ENCODE results near the gene STX18. TPM values are rescaled to one million over a fixed set of nuclear protein-coding genes. Genes with fewer than 3 reads are reported as not detected.

The STX18 gene
- total RNA-seq, 4 donors from 2014 or later: 19.2 to 27.4 (median 20.7) TPM

GRCh38 chr4:4419896-4420295, 122.0 kb downstream of the STX18 start:
- Histone ChIP-seq H3K4me3 (no peak overlapping the region), H3K27ac (no peak overlapping the region), H3K4me1 (no peaks in the 10 kb centered on the region), H3K9me3 (no peaks in the 10 kb centered on the region), H3K27me3 (no peaks in the 10 kb centered on the region), H3K36me3 (peaks cover 0 to 67% of the 10 kb centered on the region in 2 donors)
- DNase-seq (no peak), ATAC-seq (no peak)
- in situ Hi-C loops (cut with MboI; ENCODE audit: low sequenced_read_pairs in 4 of 4): no loop called here
- intact Hi-C loops (cut with DNase I; ENCODE audit: low total_unique reads): no loop called here
- TF ChIP-seq POLR2A (IDR thresholded peaks at IDR 0.05): no peak
- TF ChIP-seq CTCF (IDR thresholded peaks at IDR 0.05 in 4 of 5, conservative IDR thresholded peaks at IDR 0.05 in 1 of 5): no peak

- ATAC-seq (no peak), DNase-seq (no peak)
- no peak overlapping the region for H3K27ac ChIP-seq
- no peaks in the 10 kb centered on the region for H3K4me1 ChIP-seq
- in situ Hi-C loops (cut with MboI; ENCODE audit: low sequenced_read_pairs in 4 of 4): no loop called here
- no peak for TF ChIP-seq POLR2A (IDR thresholded peaks at IDR 0.05)
- TF ChIP-seq CTCF (IDR thresholded peaks at IDR 0.05 in 4 of 5, conservative IDR thresholded peaks at IDR 0.05 in 1 of 5): no peak
- H3K9me3 ChIP-seq: no peaks in the 10 kb centered on the region
- H3K36me3 ChIP-seq: peaks cover 0 to 56% of the 10 kb centered on the region in 2 donors
- intact Hi-C loops (cut with DNase I; ENCODE audit: low total_unique reads): no loop called here
- no peak overlapping the region for H3K4me3 ChIP-seq
- no peaks in the 10 kb centered on the region for H3K27me3 ChIP-seq
Observed at GRCh38 chr4:4418676-4419390, 123.0 kb downstream of the STX18 start.

GRCh38 chr4:4417886-4418285, 124.0 kb downstream of the STX18 start:
- Histone ChIP-seq H3K27me3 (no peaks in the 10 kb centered on the region), H3K36me3 (peaks cover 0 to 48% of the 10 kb centered on the region in 2 donors), H3K4me3 (no peak overlapping the region), H3K27ac (no peak overlapping the region), H3K9me3 (no peaks in the 10 kb centered on the region), H3K4me1 (no peaks in the 10 kb centered on the region)
- intact Hi-C loops (cut with DNase I; ENCODE audit: low total_unique reads): no loop called here
- in situ Hi-C loops (cut with MboI; ENCODE audit: low sequenced_read_pairs in 4 of 4): no loop called here
- TF ChIP-seq CTCF (IDR thresholded peaks at IDR 0.05 in 4 of 5, conservative IDR thresholded peaks at IDR 0.05 in 1 of 5) (no peak), POLR2A (IDR thresholded peaks at IDR 0.05) (no peak)
- DNase-seq (no peak), ATAC-seq (no peak)

GRCh38 chr4:4416981-4417380, 124.9 kb downstream of the STX18 start:
- peaks cover 0 to 42% of the 10 kb centered on the region in 2 donors for H3K36me3 ChIP-seq
- intact Hi-C loops (cut with DNase I; ENCODE audit: low total_unique reads): no loop called here
- no peaks in the 10 kb centered on the region for H3K4me1 ChIP-seq
- no peak overlapping the region for H3K27ac ChIP-seq
- no peaks in the 10 kb centered on the region for H3K9me3 ChIP-seq
- ATAC-seq (no peak), DNase-seq (no peak)
- TF ChIP-seq CTCF (IDR thresholded peaks at IDR 0.05 in 4 of 5, conservative IDR thresholded peaks at IDR 0.05 in 1 of 5) (no peak), POLR2A (IDR thresholded peaks at IDR 0.05) (no peak)
- H3K4me3 ChIP-seq: no peak overlapping the region
- no peaks in the 10 kb centered on the region for H3K27me3 ChIP-seq
- in situ Hi-C loops (cut with MboI; ENCODE audit: low sequenced_read_pairs in 4 of 4): no loop called here
